IMR-90 (cell line): Measurements from ENCODE around the gene XPO4. TPM values are rescaled to one million over a fixed set of nuclear protein-coding genes. Genes with fewer than 3 reads are reported as not detected.

Experiments
- ATAC-seq: fragments of 200-7000 bp; cut with Tn5 transposase; 2 replicates; pipeline ENCODE4 v1.9.1; 2020; ENCODE audit warnings: low read depth, mild to moderate bottlenecking, moderate library complexity
- BruUV-seq: library from RNA; stranded (reverse); fragments of 400-500 nt; replicated peaks from 2 replicates; lab custom pipeline; 2021; lab: Mats Ljungman, UMichigan
- CTCF ChIA-PET: fragments of 300-600 bp; formaldehyde crosslinking; extraction: SDS; loops from one replicate; lab custom pipeline; 2021; ENCODE audit warnings: antibody characterized with exemption; lab: Yijun Ruan, JAX
- POLR2A ChIA-PET: fragments of 300-600 bp; sonication (Branson Sonifier 250); formaldehyde crosslinking; loops from one replicate; lab custom pipeline; 2022; ENCODE audit warnings: antibody characterized with exemption; ENCODE audit not compliant: unreplicated experiment; lab: Charles Lee
- DNase-seq: peaks from one replicate; pipeline ENCODE4 v3.0.0; 2013
- H2AFZ ChIP-seq: replicated peaks from 2 replicates; pipeline ENCODE3; 2013; ENCODE audit warnings: low read length, mild to moderate bottlenecking; ENCODE audit not compliant: poor library complexity
- H2AK5ac ChIP-seq: 2 replicates; pipeline ENCODE4 v1.6.1; 2013; ENCODE audit warnings: low read depth, low read length, inconsistent platforms
- H2AK9ac ChIP-seq: replicated peaks from 2 replicates; pipeline ENCODE3; 2013; ENCODE audit warnings: mild to moderate bottlenecking, low read depth, low read length, moderate library complexity; ENCODE audit not compliant: poor library complexity
- H2BK120ac ChIP-seq: 2 replicates; pipeline ENCODE4 v1.6.1; 2013; ENCODE audit warnings: low read depth, low read length, inconsistent platforms
- H2BK15ac ChIP-seq: 3 replicates; pipeline ENCODE4 v1.6.1; 2013; ENCODE audit warnings: low read depth, low read length, inconsistent platforms
- H2BK20ac ChIP-seq: 2 replicates; pipeline ENCODE4 v1.6.1; 2013; ENCODE audit warnings: low read depth, mild to moderate bottlenecking, inconsistent platforms, low read length, moderate library complexity
- H2BK5ac ChIP-seq: 2 replicates; pipeline ENCODE4 v1.6.1; 2013; ENCODE audit warnings: mild to moderate bottlenecking, low read depth, low read length, inconsistent platforms; ENCODE audit not compliant: poor library complexity, severe bottlenecking
- H3K14ac ChIP-seq: replicated peaks from 2 replicates; pipeline ENCODE4 v1.6.1; 2013; ENCODE audit warnings: low read depth, low read length, inconsistent platforms
- H3K18ac ChIP-seq: 2 replicates; pipeline ENCODE4 v1.6.1; 2013; ENCODE audit warnings: low read depth, low read length, control low read depth
- H3K23ac ChIP-seq: 2 replicates; pipeline ENCODE4 v1.6.1; 2013; ENCODE audit warnings: low read depth, low read length, inconsistent platforms
- H3K27ac ChIP-seq: 2 replicates; pipeline ENCODE4 v1.5.1; 2013; ENCODE audit warnings: mild to moderate bottlenecking, control low read depth, low read length; ENCODE audit not compliant: insufficient read depth
- H3K27me3 ChIP-seq: 2 replicates; pipeline ENCODE4 v1.6.1; 2013; ENCODE audit warnings: low read length; ENCODE audit not compliant: control insufficient read depth, insufficient read depth
- H3K36me3 ChIP-seq: 2 replicates; pipeline ENCODE4 v1.6.1; 2013; ENCODE audit warnings: low read length, mixed read lengths; ENCODE audit not compliant: control insufficient read depth, insufficient read depth
- H3K4ac ChIP-seq: 2 replicates; pipeline ENCODE4 v1.6.1; 2013; ENCODE audit warnings: low read depth, low read length, inconsistent platforms
- H3K4me1 ChIP-seq: 2 replicates; pipeline ENCODE4 v1.6.1; 2013; ENCODE audit warnings: low read length, mixed read lengths; ENCODE audit not compliant: control insufficient read depth, insufficient read depth
- H3K4me2 ChIP-seq: 2 replicates; pipeline ENCODE4 v1.6.1; 2013; ENCODE audit warnings: low read depth, mild to moderate bottlenecking, control low read depth, low read length, moderate library complexity
- H3K4me3 ChIP-seq: 2 replicates; pipeline ENCODE4 v1.5.1; 2013; ENCODE audit warnings: low read depth, mild to moderate bottlenecking, control low read depth, low read length, moderate library complexity; ENCODE audit not compliant: insufficient read depth
- H3K56ac ChIP-seq: 2 replicates; pipeline ENCODE4 v1.6.1; 2013; ENCODE audit warnings: low read length, inconsistent platforms; ENCODE audit not compliant: insufficient read depth; ENCODE audit errors: extremely low read depth
- H3K79me1 ChIP-seq, 2 experiments: 2 replicates each; pipeline ENCODE4 v1.6.1; 2013; ENCODE audit warnings: low read length in 2 of 2, inconsistent platforms in 1 of 2, low read depth in 1 of 2
- H3K9ac ChIP-seq: 2 replicates; pipeline ENCODE4 v1.6.1; 2013; ENCODE audit warnings: low read depth, low read length, control low read depth
- H3K9me1 ChIP-seq: 2 replicates; pipeline ENCODE4 v1.6.1; 2013; ENCODE audit warnings: low read length, inconsistent platforms; ENCODE audit not compliant: insufficient read depth
- H3K9me3 ChIP-seq: 2 replicates; pipeline ENCODE4 v1.6.1; 2013; ENCODE audit warnings: low read length; ENCODE audit not compliant: control insufficient read depth, insufficient read depth
- H4K20me1 ChIP-seq: 2 replicates; pipeline ENCODE4 v1.6.1; 2013; ENCODE audit warnings: low read length, inconsistent platforms; ENCODE audit not compliant: insufficient read depth
- H4K5ac ChIP-seq: 2 replicates; pipeline ENCODE4 v1.6.1; 2013; ENCODE audit warnings: mild to moderate bottlenecking, low read depth, low read length, control low read depth
- H4K8ac ChIP-seq, 2 experiments: 2 replicates each; pipeline ENCODE4 v1.6.1; 2013; ENCODE audit warnings: low read depth in 2 of 2, low read length in 2 of 2, control low read depth in 1 of 2, inconsistent platforms in 1 of 2
- H4K91ac ChIP-seq: 2 replicates; pipeline ENCODE4 v1.6.1; 2013; ENCODE audit warnings: low read depth, low read length, inconsistent platforms; ENCODE audit not compliant: insufficient read depth
- BHLHE40 ChIP-seq: fragments of 150-350 bp; IDR thresholded peaks from 2 replicates; pipeline ENCODE4 v1.6.1; 2016; ENCODE audit warnings: mild to moderate bottlenecking, low read depth, low read length
- CEBPB ChIP-seq: IDR thresholded peaks from 2 replicates; pipeline ENCODE4 v1.6.1; 2012; ENCODE audit warnings: low read depth, low read length, improper control_type of control experiment
- CHD1 ChIP-seq: IDR thresholded peaks from 2 replicates; pipeline ENCODE4 v1.6.1; 2012; ENCODE audit warnings: low read depth, low read length, improper control_type of control experiment
- FOS ChIP-seq: fragments of 150-350 bp; IDR thresholded peaks from 2 replicates; pipeline ENCODE4 v1.6.1; 2016; ENCODE audit warnings: low read depth, low read length
- MAFK ChIP-seq: IDR thresholded peaks from 2 replicates; pipeline ENCODE4 v1.6.1; 2012; ENCODE audit warnings: low read depth, low read length, improper control_type of control experiment
- MAZ ChIP-seq: IDR thresholded peaks from 2 replicates; pipeline ENCODE4 v1.6.1; 2012; ENCODE audit warnings: low read depth, mild to moderate bottlenecking, low read length, improper control_type of control experiment, moderate library complexity, borderline replicate concordance
- MXI1 ChIP-seq: IDR thresholded peaks from 2 replicates; pipeline ENCODE4 v1.6.1; 2012; ENCODE audit warnings: low read depth, mild to moderate bottlenecking, low read length, moderate library complexity, borderline replicate concordance
- NFE2L2 ChIP-seq: fragments of 150-350 bp; IDR thresholded peaks from 2 replicates; pipeline ENCODE4 v1.6.1; 2016; ENCODE audit warnings: low read depth, mild to moderate bottlenecking, low read length
- POLR2A ChIP-seq: IDR thresholded peaks from 2 replicates; pipeline ENCODE4 v1.6.1; 2012; ENCODE audit warnings: mild to moderate bottlenecking, low read depth, low read length
- RAD21 ChIP-seq: IDR thresholded peaks from 2 replicates; pipeline ENCODE4 v1.6.1; 2012; ENCODE audit warnings: low read length, improper control_type of control experiment
- RCOR1 ChIP-seq: IDR thresholded peaks from 2 replicates; pipeline ENCODE4 v1.6.1; 2012; ENCODE audit warnings: mild to moderate bottlenecking, low read length, improper control_type of control experiment; ENCODE audit not compliant: insufficient replicate concordance
- RFX5 ChIP-seq: IDR thresholded peaks from 2 replicates; pipeline ENCODE4 v1.8.0; 2012; ENCODE audit warnings: low read depth, mild to moderate bottlenecking, low read length, moderate library complexity
- SMC3 ChIP-seq: fragments of 150-350 bp; IDR thresholded peaks from 2 replicates; pipeline ENCODE4 v1.6.1; 2016; ENCODE audit warnings: low read depth, mild to moderate bottlenecking, antibody characterized with exemption, low read length, moderate library complexity
- WGBS, 2 experiments: methylation state at CpG; one replicate each; pipeline versions ENCODE4 v1.1.5 to v1.1.7; 2013; ENCODE audit warnings: missing lambda C conversion rate in 2 of 2; ENCODE audit not compliant: insufficient read length in 1 of 2; ENCODE audit errors: extremely low coverage in 2 of 2; 5-methylcytosine and 5-hydroxymethylcytosine counted together
- dilution Hi-C: fragments of 300-500 bp; cut with HindIII; formaldehyde crosslinking; loops from one replicate; pipeline ENCODE4 v1.14.3; 2018; ENCODE audit warnings: low sequenced_read_pairs; ENCODE audit not compliant: unreplicated experiment
- in situ Hi-C: fragments of 300-500 bp; cut with MboI; formaldehyde crosslinking; loops from 3 replicates; pipeline ENCODE4 v1.14.3; 2019; ENCODE audit warnings: low sequenced_read_pairs, inconsistent platforms, mixed read lengths
- intact Hi-C: fragments of 100-400 bp; cut with micrococcal nuclease; formaldehyde crosslinking; loops from 2 replicates; pipeline ENCODE4 v1.10.0; 2022
- polyA plus RNA-seq, 3 experiments: library from polyadenylated mRNA; depleted of rRNA; stranded (reverse); fragments of >200 nt; gene quantifications; 2 replicates each; pipeline ENCODE4 v1.2.3, GENCODE V29; 2012; ENCODE audit warnings: low replicate concordance in 1 of 3
- total RNA-seq: library from RNA; depleted of rRNA; stranded (reverse); fragments of >200 nt; gene quantifications from 2 replicates; pipeline ENCODE4 v1.2.3, GENCODE V29; 2012
- TF ChIP-seq, protein P1 (sequence below): fragments of 150-350 bp; IDR thresholded peaks from 2 replicates; pipeline ENCODE4 v1.6.1; 2016; ENCODE audit warnings: low read depth, mild to moderate bottlenecking, low read length, moderate library complexity, borderline replicate concordance
- TF ChIP-seq, protein P2 (sequence below): conservative IDR thresholded peaks from 2 replicates; pipeline ENCODE4 v1.5.1; 2012; ENCODE audit warnings: mild to moderate bottlenecking, low read depth, low read length, improper control_type of control experiment

The XPO4 gene
- total and polyA plus RNA-seq, 2 of the 4 experiments (the other 2 are of a cell fraction): 5.0 to 21.1 TPM

DNA sequence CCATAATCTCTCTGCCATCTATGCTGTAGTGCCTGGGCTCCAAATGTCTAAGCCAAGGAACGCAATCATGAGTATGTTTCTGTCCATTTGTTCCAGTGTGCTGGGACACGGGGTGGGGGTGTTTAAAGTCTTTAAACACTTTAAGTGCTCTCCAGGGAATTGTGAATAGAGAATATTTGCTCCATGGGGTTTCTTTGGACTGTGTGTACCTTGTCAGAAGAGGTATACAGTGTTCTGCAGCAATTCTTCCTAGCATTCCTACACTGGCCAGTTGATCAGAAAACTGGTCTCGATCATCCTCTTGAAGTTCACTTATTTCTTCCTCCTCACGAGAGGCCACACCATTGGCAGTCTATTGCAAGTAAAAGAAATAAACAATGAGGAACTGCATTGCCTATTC lies 93.7 kb downstream of the XPO4 start:
- Histone ChIP-seq H3K27me3 (no peaks in the 10 kb centered on the region), H3K4me2 (no peak overlapping the region), H3K14ac (no peak overlapping the region), H2AFZ (no peak overlapping the region), H3K9ac (no peak overlapping the region), H4K91ac (no peak overlapping the region), H2BK120ac (no peak overlapping the region), H2BK5ac (no peak overlapping the region), H3K4me3 (no peak overlapping the region), H3K23ac (no peak overlapping the region), H3K4me1 (peaks cover 2% of the 10 kb centered on the region; the same call in 1 of the 2 replicates), H3K9me1 (no peaks in the 10 kb centered on the region), H2BK20ac (no peak overlapping the region), H2BK15ac (no peak overlapping the region), H3K4ac (no peak overlapping the region), H3K56ac (no peak overlapping the region), H3K9me3 (no peaks in the 10 kb centered on the region), H2AK9ac (no peak overlapping the region), H2AK5ac (no peak overlapping the region), H3K79me1 (peaks cover 0 to 20% of the 10 kb centered on the region in 2 experiments; a peak in 2 of 4 replicates), H4K8ac (no peak overlapping the region), H4K20me1 (0 out of 2 replicates have a peak, but pooled peaks cover 4% of the 10 kb centered on the region), H3K36me3 (peaks cover 3% of the 10 kb centered on the region), H3K27ac (no peak overlapping the region), H4K5ac (no peak overlapping the region), H3K18ac (no peak overlapping the region)
- in situ Hi-C loops (no loop called here), dilution Hi-C loops (no loop called here), intact Hi-C loops (no loop called here)
- WGBS, 2 experiments: 100% methylated on average over 2 of the region's 4 CpGs; no CpG with 5 or more reads in 1 of the 2 experiments
- ATAC-seq (no peak), DNase-seq (no peak)
- POLR2A ChIA-PET: no interaction called here
- no TSS peak for BruUV-seq
- TF ChIP-seq, protein P1, sequence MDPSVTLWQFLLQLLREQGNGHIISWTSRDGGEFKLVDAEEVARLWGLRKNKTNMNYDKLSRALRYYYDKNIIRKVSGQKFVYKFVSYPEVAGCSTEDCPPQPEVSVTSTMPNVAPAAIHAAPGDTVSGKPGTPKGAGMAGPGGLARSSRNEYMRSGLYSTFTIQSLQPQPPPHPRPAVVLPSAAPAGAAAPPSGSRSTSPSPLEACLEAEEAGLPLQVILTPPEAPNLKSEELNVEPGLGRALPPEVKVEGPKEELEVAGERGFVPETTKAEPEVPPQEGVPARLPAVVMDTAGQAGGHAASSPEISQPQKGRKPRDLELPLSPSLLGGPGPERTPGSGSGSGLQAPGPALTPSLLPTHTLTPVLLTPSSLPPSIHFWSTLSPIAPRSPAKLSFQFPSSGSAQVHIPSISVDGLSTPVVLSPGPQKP: no peak
- TF ChIP-seq RAD21 (no peak), MAFK (no peak), RFX5 (no peak), NFE2L2 (no peak), BHLHE40 (no peak), FOS (no peak), POLR2A (no peak), MAZ (no peak), CEBPB (no peak), MXI1 (no peak), CHD1 (no peak), RCOR1 (no peak), SMC3 (no peak)
- TF ChIP-seq, protein P2, sequence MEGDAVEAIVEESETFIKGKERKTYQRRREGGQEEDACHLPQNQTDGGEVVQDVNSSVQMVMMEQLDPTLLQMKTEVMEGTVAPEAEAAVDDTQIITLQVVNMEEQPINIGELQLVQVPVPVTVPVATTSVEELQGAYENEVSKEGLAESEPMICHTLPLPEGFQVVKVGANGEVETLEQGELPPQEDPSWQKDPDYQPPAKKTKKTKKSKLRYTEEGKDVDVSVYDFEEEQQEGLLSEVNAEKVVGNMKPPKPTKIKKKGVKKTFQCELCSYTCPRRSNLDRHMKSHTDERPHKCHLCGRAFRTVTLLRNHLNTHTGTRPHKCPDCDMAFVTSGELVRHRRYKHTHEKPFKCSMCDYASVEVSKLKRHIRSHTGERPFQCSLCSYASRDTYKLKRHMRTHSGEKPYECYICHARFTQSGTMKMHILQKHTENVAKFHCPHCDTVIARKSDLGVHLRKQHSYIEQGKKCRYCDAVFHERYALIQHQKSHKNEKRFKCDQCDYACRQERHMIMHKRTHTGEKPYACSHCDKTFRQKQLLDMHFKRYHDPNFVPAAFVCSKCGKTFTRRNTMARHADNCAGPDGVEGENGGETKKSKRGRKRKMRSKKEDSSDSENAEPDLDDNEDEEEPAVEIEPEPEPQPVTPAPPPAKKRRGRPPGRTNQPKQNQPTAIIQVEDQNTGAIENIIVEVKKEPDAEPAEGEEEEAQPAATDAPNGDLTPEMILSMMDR: no peak
- CTCF ChIA-PET: no interaction called here
